ENCODE results near the gene MSI2.

Gene MSI2

DNA sequence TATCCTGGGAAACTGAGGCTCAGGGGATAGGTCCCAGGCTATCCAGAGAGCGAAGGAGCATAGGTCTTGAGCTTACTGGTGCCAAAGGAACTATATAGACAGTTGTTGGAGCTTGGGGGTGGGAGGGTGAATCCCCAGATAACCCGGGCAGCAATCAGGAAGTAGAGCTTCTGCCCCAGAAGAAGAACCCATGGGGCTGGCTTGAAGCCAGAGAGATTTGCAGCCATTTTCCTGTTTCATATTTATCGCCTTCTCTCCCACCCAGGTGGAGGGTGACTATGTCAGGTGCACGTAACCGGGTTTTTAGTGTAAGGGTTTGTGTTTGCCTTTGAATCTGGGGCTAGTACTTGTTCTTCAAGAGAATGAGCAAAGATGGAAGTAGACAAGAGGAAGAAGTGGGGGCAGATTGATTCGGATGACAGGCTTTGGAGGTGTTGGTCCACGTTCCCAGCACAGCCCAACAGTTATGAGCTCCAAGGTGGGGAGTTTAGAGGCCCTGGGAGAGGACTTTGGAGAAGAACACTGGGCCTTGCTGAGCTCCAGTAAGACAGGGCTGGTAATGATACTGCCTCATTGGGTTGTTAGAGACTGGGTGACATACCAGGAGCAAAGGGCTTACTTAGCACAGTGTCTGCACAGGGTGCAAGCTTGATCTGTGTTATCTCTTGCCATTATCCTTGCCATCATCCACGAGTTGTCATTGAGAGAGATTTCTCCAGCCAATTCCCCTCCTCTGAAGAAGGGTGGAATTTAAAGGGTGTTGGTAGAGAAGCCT, 343.1 kb downstream of the MSI2 start:
- no peak for DNase-seq (ENCODE audit: low spot score)

DNA sequence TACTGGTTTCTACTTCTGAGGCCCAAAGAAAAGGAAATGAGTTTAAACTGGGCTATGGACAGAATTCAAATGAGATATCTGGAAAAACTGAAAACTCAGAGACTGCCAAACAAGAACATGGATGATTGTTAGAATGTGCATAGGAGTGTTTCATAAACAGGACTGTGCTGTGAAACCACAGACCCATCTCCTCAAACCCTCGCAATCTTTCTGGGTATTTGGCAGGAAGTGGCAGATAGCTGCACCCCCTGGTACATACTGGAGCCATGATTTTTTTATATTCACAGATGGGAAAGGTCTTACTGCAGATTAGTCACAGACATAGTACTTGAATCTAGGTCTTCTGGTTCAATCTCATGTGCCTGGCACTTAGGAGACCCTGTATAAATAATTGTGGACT, 343.8 kb downstream of the MSI2 start:
- DNase-seq (ENCODE audit: low spot score) = no peak

DNA sequence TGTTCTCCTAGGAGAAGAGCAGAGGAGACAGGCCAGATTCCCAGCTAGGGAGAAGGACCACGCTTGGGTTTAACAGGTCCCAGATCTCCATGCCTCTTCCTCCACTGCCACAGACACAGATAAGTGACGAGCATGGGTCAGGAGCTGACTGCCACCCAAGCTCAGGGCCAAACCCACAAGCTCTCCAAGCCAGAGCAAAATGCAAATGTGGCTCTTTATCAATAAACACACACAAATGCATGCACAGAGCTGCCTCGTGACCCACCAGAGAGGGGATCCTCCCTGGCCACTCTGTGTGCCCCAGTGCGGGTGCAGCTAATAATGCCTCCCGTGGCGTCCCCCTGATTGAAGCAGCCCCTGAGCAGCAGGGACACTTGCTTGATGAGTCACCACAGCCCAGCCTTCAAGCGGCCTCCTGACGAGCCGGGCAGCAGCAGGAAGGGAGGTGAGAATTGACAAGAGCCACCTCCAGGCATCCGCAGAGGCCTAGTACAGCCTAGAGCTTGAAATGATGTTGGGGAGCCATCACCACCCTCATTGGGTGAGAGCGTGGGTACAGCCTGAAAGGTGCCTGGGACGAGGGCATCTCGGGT, 344.9 kb downstream of the MSI2 start:
- DNase-seq (ENCODE audit: low spot score) = no peak

DNA sequence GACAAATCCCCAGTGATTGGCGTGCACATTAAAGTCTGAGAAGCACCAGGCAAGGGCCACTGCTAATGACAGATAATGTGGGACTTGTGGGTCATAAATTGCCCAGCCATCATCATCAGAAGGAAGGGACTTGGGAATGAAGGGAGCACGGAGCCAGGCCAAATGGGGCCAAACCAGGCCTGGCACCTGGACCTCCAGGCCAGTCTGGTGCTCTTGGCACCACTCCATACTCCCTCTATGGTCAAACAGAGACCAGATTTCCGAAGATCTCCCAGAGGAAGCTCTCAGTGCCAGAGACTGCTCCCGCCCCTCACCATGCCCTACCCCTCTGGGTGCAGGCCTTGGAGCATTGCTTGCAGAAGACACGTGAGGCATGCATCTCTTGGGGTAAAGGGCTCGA, 346.6 kb downstream of the MSI2 start:
- DNase-seq (ENCODE audit: low spot score) = no peak

DNA sequence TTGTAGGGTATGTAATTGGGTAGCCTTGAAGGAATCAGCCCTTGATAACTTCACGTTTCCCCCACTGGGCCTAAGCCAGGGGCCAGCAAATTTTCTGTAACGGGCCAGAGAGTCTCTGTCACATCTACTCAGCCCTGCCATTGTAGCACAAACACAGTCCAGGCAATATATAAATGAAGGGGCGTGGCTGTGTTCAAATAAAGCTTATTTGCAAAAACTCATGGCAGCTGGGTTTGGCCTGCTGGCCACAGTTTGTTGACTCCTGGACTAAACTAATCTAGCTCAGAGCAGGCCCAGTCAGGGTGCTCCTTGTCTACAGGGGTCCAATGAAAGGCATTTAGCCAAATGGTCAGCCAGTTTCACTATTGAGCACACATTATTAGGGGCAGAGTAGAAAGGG, 347.2 kb downstream of the MSI2 start:
- DNase-seq (ENCODE audit: low spot score) = no peak

DNA sequence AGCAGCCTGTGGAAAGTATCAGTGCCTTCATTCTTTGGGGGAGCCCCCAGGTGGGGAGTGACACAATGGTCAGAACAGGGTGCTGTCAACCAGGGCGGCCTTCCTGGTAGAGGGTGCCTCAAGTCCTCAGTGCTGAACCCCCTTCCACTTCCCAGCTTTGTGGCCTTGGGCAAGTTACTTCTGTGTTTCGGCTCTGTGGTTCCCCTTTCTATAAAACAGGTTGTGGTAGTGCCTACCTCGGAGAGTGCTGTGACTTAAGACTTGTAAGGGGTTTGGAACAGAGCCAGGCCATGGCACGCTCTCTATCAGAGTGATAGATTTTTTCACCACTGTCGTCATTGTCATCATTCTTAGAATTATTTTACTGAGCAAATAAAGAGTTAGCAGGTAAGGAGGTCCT, 347.7 kb downstream of the MSI2 start:
- no peak for DNase-seq (ENCODE audit: low spot score)

DNA sequence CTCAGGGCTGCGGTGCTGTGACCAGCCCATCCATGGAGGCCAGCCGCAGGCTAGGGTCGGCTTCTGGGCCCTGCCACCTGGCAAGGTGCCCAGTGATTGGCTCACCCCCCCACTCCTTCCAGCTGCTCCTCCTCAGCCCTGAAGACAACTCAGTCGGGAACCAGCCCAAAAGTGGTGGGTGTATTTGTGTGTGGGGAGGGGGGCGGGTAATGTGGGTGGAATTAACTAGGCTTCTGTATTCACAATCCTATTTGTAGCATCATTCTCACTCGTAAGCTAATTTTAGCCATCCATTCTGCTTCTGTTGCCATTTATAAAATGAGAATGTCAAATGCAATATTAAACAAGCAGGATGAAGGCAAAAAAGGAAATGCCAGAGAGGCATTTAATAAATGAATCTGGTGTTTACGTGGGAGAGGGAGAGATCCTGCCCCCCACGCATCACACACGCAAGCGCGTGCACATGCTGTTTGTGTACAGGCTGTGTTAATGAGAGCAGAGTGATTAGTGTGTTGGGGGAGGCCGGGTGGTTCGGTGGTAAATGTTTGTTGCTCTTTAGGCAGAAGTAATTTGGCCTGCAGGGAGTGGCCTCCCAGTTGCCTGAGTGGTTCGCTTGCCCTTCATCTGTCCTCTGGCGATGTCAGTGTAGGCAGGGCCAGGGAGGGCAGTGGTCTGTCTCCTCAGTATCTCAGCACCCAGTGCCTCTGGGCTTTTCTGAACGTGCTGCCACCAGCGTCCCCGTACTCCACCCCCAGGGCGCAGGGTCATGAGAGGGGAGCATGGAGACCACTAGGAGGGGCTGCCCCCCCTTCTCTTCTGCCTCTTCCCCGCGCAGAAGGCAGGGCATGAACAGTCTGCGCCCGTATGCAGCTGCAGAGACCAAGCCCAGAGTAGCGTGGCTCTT, 348.7 kb downstream of the MSI2 start:
- peak; percentile 71 for DNase-seq (ENCODE audit: low spot score)

DNA sequence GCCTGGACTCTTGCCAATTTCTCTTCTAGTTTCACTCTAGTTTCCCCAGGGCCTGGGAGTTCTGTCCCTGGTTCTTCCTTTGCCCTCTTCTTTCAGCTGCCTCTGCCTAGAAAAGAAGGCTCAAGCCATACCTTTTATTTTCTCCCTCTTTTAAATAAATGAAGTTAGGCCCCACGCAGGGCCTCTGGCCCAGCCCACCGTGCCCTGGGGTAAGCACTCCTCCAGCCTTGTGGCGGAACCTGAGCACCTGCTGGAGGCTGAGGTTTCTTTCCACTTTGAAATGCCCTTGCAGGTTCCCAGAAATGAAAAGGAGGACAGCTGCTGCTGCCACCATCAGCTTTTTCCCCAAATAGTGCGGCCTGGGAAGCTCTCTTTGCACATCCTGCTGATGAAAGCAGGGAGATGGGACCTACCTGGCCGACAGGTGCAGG, 349.4 kb downstream of the MSI2 start:
- DNase-seq (ENCODE audit: low spot score) = no peak

DNA sequence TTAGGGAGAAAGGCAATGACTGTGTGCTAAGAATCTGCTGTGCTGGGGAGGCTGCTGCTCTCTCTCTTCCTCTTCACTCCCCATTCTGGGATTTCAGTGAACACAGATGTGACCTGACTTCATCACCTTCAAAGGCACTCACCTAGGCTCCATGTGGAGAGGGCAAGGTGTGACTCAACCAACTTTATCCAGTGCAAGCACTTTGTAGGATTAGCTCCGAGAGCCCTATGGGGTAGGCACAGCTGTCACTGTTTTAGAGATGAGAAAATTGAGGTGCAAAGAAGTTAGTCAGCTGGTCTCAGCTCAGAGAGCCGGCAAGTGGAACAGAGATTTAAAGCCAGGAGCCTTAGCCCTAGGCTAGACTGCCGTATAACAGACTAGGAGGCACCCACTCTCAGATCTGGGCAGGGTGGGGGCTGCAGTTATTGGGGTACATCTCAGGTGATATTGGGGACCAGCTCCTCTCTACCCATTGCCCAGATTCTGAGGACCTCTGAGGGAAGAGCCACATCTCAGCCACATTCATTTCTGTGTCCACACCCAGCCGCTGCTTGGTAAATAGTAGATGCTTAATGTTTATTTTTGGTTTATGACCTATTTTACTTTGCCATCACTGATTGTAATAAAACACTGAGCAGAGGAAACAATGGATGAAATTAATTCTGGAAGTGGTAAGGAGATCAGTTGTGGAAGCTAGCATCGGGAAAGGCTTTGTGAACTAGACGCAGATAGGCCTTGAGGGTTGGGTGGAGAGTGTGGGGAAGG, 350.0 kb downstream of the MSI2 start:
- DNase-seq (ENCODE audit: low spot score) = no peak

DNA sequence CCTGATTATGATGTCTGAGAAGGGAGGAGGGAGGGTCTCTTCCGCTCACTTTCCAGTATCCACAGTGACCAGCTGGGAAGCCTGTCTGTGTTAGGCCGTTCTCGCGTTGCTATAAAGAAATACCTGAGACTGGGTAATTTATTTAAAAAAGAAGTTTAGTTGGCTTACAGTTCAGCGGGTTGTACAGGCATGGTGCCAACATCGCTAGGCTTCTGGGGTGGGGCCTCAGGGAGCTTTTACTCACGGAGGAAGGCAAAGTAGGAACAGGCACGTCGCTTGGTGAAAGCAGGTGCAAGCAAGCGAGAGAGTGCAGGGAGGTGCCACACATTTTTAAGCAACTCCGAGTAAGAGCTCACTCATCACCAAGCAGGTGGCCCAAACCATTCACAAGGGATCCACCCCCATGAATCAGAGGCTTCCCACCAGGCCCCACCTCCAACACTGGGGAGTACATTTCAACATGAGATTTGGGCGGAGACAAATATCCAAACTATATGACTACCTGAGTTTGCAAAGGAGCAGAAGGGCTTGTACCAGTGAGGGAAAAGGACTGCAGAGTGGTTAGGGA, 351.3 kb downstream of the MSI2 start:
- no peak for DNase-seq (ENCODE audit: low spot score)

DNA sequence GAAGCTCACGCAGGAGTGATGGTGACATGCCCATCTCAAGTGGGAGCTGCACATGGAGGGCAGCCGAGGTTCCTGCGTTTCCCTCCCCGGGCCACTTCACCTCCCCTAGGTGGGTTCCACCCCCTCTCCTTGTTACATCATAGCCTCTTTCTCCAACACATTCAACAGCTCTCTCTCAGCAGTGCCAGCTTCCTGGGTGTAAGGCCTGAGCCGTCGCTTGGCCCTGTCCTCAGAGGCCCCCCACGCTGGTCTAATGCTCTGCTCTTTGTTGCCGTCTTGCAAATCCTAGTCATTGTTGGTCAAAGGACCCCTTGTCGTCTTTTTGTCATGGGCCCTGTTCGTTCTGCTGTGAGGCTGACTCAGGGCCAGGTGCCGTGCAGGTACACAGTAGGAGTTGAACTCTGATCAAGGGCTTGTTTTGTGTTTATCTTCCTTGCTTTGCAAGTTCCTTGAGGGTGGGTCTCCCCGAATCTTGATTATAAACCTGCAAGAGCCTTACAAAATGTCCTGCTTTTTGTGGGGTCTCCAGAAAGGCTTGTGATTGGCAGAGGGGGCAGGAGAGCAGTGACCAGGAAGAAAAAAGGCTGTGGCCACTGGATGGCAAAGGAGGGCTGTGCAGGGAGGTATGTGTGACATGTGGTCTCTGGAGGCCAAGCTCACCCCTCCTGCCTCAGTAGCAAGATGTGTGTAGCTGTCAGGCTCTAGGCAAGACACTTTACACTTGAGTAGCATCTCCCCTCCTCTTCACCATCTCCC, 352.2 kb downstream of the MSI2 start:
- DNase-seq (ENCODE audit: low spot score) = no peak

DNA sequence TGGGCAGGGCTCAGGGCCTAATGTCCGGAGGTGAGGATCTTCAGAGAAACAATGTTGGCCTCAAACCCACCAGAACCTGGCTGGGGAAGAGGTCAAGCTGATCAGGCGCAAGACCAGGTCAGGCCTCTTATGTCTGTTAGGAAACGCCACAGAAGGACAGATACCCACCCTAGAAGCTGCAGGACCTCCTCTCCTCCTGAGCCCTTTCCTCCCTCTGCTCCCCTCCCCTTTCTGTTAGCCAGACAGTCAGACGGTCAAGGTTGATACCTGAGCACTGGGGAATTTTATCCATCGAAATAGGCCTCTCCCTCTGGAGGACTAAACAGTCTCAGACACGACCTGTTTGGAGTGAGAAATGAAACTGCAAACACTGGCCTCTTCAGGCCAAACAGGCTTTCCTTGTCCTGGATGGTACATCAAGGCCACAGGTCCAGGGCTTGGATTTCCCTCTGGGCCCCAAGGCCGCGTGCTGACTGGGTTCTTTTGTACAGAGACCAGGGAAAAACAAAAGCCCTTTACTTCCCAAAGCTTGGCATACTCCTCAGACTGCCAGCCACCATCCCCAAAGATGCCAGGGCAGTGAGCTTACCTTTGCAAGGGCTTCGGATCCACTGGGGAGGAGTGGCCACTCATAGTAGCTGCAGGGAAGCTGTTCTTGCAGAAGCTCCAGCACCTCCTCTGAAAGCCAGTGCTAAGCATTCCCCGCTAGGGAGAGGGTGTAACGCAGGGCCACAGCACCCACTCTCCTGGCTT, 353.0 kb downstream of the MSI2 start:
- no peak for DNase-seq (ENCODE audit: low spot score)

DNA sequence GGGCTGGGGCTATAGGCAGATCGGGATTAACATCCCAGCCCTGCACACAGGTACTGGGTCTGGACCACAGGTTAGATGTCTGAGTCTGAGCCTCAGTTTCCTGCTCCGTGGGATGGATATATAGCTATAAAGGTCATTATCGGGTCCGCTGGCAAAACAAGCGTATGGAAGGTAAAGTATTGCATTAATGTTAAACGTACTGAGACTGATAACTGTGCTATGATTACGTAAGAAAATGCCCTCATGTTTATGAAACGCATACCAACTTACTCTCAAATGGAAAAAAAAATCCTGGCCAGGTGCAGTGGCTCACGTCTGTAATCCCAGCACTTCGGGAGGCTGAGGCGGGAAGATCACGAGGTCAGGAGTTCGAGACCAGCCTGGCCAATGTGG, 353.6 kb downstream of the MSI2 start:
- DNase-seq (ENCODE audit: low spot score) = no peak

DNA sequence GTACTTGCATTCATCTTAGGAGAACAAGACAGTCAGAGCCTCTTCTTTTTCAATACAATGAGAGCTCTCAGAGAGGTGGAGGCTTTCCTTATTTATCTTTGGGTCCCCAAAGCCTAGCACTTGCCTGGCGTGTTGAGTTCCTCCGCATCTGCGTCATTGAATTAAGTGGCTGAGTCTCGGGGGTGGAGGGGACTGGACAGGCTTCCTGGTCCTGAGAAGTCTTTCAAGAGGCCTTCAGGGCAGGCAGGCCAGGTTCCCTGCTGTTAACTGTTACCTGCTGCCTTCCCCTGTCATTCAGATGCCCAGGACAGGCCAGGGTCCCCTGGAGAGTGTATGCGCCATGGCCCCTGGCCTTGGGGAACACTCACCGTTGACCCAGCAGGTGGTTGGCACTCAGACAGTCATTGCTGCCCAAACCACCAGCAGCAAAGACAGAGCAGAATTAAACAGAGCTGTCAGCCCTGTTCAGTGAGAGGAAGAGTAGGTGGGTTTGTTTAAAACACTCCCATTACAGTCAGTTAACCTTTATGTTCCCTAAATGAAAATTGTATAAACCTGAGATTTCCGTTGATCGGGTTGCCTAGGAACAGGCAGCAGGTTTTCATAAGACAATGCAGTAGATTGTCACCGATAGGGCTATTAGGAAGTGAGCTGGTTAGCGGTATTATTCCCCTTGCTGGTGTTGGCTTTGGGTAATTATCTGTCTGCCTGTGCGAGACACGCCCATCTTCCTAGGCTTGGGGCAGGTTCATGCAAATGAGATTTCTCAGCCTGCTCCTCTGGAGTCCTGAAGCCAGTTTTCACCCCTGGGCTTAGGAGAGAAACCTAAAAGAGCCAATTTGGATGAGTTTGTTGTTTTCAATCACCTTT, 356.1 kb downstream of the MSI2 start:
- no peak for DNase-seq (ENCODE audit: low spot score)

DNA sequence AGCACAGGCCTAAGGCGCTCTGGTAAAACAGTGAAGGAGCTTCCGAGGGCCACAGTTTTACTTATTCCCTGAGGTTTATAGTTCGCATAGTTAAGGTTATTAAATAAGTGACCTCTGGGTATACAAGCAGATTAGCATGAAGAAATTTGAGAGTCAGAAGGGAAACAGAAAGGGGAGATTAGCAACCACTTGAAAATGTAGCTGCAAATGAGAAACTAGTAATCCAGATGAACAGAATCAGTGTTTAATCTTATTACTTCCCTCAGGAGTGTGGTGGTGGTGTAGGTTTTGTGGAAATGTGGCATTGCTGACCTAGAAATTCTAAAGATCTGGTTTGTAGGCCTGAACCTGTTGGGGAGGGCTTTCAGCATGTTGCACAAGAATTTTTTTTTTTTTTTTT, 358.4 kb downstream of the MSI2 start:
- DNase-seq (ENCODE audit: low spot score) = no peak

DNA sequence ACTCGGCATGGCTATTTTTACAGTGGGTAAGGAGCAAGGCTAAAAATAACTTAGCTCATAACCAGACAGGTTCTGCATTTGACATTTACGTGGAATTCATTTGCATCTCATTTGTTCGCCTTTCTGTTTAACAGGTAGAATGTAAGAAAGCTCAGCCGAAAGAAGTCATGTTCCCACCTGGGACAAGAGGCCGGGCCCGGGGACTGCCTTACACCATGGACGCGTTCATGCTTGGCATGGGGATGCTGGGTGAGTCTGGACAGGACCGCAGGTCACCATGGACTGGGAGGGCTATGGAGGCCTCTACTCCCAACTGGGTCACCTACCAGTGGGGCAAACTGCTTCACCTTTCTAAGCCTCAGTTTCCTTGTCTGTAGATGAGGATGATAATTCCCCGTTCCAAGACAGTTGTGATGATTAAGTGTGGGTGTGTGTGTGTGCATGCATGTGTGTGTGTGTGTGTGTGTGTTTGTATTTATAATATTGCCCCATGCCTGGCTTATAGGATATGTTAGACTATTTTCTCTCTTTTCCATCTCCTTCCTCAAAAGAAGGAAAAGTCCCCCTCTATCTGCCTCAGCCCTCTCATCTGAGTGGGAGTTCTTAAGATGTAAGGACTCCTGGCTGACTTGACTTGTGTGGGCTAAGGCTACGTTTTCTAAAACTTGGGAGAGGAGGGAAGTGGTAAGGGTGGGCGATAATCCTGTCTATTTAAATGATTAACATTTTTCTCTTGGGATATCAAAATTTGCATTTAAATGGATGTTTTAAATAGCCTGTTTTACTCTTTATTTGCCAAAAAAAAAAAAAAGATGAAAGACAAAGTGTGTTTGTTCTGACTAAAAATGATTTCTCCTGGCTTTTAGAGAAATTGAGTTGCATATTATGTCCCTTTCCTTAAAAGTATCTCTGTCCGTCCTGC, 359.8 kb downstream of the MSI2 start:
- no peak for DNase-seq (ENCODE audit: low spot score)

DNA sequence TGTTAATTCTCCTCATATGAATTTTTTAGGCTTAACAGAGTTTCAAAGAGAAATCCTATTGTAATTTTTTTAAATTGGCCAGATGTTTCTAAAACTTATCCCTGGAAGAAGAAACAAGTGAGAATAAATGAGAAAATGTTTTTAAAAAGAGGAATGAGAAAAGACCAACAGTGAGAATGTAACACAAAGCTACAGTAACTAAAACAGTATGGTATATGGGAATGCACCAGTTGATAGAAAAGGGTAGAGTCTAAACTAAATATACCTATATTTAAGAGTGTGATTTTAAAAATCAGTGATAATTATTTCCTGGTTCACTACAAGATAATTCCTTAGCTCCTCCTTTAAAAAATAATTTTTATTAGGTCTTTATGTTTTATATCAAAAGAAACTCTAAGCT, 360.9 kb downstream of the MSI2 start:
- no peak for DNase-seq (ENCODE audit: low spot score)

Data from AG08396 (cell line).